Right lobe of liver (tissue), 4 donors: Measurements from ENCODE around the gene KSR2.

Experiments used
- CTCF ChIP-seq, 4 donors: fragments of 200-600 bp in 3 of 4; fragments of 450-650 bp in 1 of 4; IDR thresholded peaks; one replicate each; pipeline versions ENCODE4 v1.5.1 to v1.8.0; 2016 to 2022; ENCODE audit warnings: antibody characterized with exemption in 4 of 4, mild to moderate bottlenecking in 2 of 4
- POLR2A ChIP-seq: fragments of 450-650 bp; IDR thresholded peaks from one replicate; pipeline ENCODE4 v1.6.1; 2017; ENCODE audit warnings: antibody characterized with exemption, mild to moderate bottlenecking
- donor health status: DM: no; HTN: no; CAD: no.
- donor health status: DM: no; HTN: no; CAD: no.
- donor health status: DM: no; HTN: yes; CAD: no.

DNA sequence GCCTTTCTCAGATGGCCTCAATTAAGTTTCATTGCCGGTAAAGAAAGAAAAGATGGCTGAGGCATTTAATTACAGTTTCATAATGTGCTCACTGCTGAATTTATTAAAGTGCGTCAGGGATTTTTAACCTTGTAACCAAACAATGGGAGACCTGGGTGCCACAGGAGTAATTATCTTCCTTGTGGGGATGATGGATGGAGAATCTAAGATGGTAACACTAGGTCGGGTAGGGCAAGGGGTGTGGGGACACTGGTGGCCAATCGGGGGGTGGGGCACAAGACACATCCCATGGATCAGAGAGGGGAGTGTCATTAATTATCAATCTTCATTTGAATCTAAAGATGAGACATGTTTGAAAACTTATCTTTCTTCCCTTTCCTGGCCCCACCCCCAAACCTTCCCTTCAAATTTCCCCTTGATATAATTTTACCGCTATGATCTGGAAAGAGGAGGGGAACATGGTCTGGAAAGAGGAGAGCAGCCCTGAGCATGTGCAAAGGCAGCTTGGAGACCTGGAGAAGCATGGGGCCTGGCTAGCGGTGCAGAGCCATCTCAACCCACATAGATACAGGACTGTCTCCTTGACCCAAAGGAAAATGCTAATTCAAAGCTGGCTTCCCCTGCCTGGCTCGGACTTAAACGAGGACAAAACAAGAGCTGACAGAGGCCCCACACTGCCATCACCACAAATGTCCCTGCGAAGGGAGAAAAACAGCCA is 376.0 kb downstream of the KSR2 start:
- TF ChIP-seq CTCF (IDR thresholded peaks at IDR 0.05), result no peak
- TF ChIP-seq POLR2A, result no peak
